ENCODE results near the gene SETD3. TPM values are rescaled to one million over a fixed set of nuclear protein-coding genes. Genes with fewer than 3 reads are reported as not detected.

The SETD3 gene
- total RNA-seq, 3 donors from 2014 or later = 61.6 to 119 (median 61.6) TPM

GRCh38 chr14:99524804-99525698 is 44.4 kb upstream of the SETD3 start:
- ATAC-seq = peak; percentile 72
- Histone ChIP-seq H3K4me1 (ENCODE audit: low read depth) (peaks cover 28% of the 10 kb centered on the region), H3K36me3 (ENCODE audit: low read depth) (no peaks in the 10 kb centered on the region), H3K4me3 (no peak overlapping the region), H3K9me3 (no peaks in the 10 kb centered on the region)
- DNase-seq = peak in 2 of 3 donors; percentile 39 to 47
- intact Hi-C loops (cut with DNase I, micrococcal nuclease) = no loop called here
- no peak for TF ChIP-seq CTCF (IDR thresholded peaks at IDR 0.05)

DNA sequence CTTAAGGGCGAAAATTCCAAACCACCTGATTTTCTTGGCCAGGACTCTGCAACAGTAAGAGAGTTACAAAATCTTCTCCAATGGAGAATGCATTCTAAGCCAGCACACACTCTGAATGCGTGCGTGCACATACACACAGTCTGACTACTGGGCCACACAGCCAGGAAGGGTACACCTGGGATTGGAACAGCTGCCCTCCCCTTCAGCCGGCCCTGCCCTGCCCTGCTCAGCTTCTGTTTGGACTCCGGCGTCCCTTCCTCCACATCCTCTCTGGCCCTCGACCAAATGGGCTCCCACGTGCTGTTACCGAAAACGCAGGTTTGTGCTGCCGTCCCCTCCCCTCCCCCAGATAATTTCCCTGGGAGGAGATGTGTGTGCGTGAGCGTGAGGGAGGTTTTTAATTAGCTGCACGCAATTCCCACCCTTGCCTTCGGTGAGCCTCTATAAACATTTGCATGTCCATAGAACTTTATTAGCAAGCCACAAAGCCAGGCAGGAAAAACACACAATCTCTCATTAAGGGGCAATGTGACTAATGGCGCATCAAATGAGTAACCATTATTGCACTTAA is 43.5 kb upstream of the SETD3 start:
- peak in 2 of 3 donors; percentile 60 to 64 for DNase-seq
- intact Hi-C loops (cut with DNase I, micrococcal nuclease) = no loop called here
- Histone ChIP-seq H3K4me3 (no peak overlapping the region), H3K36me3 (ENCODE audit: low read depth) (no peaks in the 10 kb centered on the region), H3K4me1 (ENCODE audit: low read depth) (peaks cover 28% of the 10 kb centered on the region), H3K9me3 (no peaks in the 10 kb centered on the region)
- peak; percentile 55 for ATAC-seq
- no peak for TF ChIP-seq CTCF (IDR thresholded peaks at IDR 0.05)

DNA sequence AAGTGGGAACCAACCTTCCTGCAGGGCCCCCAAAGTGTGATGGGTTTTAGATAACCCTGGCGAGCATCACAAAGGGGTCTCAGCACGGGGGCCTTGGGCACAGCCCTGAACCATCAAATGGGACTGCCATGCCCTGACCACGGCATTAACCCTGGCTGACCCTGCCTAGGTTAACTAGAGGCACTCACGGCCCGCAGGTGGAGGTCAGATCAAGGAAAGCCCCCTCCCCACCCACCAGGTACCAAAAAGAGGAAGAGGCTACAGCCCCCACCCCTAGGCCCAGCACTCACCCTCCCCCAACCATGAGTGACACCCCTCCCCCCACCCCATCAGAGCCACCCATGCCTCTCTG is 43.0 kb upstream of the SETD3 start:
- ATAC-seq = no peak
- Histone ChIP-seq H3K36me3 (ENCODE audit: low read depth) (no peaks in the 10 kb centered on the region), H3K4me1 (ENCODE audit: low read depth) (peaks cover 29% of the 10 kb centered on the region), H3K9me3 (no peaks in the 10 kb centered on the region), H3K4me3 (no peak overlapping the region)
- no peak for TF ChIP-seq CTCF (IDR thresholded peaks at IDR 0.05)
- DNase-seq = no peak
- intact Hi-C loops (cut with DNase I, micrococcal nuclease) = no loop called here

- Histone ChIP-seq H3K36me3 (ENCODE audit: low read depth) (no peaks in the 10 kb centered on the region), H3K9me3 (no peaks in the 10 kb centered on the region), H3K4me1 (ENCODE audit: low read depth) (peaks cover 34% of the 10 kb centered on the region), H3K4me3 (no peak overlapping the region)
- intact Hi-C loops (cut with DNase I, micrococcal nuclease) = no loop called here
- DNase-seq (peak; percentile 35 to 64 (median 56)), ATAC-seq (peak; percentile 15)
- TF ChIP-seq CTCF (IDR thresholded peaks at IDR 0.05) = no peak
These were observed 42.5 kb upstream of the SETD3 start for GRCh38 chr14:99522934-99523703.

DNA sequence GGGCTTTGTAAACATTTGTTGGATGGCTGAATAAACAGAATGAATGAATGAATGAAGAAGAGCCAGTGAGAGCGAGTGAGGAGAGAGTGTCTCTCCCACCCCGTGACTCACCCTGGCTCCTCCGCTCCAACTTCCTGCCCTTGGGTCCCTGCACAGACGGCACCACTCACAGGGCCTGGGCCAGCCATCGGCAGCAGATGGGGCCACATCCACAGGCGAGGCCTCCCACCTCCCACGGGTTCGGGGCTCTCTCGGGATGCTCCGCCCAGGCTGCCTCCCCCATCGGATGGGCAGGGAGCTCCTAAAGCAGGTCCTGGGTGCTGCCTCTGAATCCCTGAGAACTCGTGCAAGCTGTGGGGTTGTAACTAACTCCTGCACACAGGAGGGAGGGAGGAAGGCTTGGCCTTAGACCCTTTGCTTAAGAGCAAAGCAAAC is 41.8 kb upstream of the SETD3 start:
- Histone ChIP-seq H3K36me3 (ENCODE audit: low read depth) (no peaks in the 10 kb centered on the region), H3K4me1 (ENCODE audit: low read depth) (peaks cover 36% of the 10 kb centered on the region), H3K4me3 (no peak overlapping the region), H3K9me3 (no peaks in the 10 kb centered on the region)
- ATAC-seq (no peak), DNase-seq (peak in 2 of 3 donors; percentile 34 to 63)
- intact Hi-C loops (cut with DNase I, micrococcal nuclease) = no loop called here
- TF ChIP-seq CTCF (IDR thresholded peaks at IDR 0.05) = no peak
